GM18517 (cell line): ENCODE results near the gene NDRG3.
"Not testable (repeated sequence)": the region's sequence is repeated elsewhere in the genome, so short reads cannot be mapped to it uniquely, and the experiment has no call there.

Source experiments
- ATAC-seq: cut with Tn5 transposase; IDR thresholded peaks from one replicate; pipeline ENCODE4 v1.9.1; 2021; ENCODE audit warnings: mild to moderate bottlenecking, moderate library complexity; ENCODE audit not compliant: unreplicated experiment

Gene NDRG3

GRCh38 chr20:36700438-36700837, 45.5 kb downstream of the NDRG3 start:
- no peak for ATAC-seq

DNA sequence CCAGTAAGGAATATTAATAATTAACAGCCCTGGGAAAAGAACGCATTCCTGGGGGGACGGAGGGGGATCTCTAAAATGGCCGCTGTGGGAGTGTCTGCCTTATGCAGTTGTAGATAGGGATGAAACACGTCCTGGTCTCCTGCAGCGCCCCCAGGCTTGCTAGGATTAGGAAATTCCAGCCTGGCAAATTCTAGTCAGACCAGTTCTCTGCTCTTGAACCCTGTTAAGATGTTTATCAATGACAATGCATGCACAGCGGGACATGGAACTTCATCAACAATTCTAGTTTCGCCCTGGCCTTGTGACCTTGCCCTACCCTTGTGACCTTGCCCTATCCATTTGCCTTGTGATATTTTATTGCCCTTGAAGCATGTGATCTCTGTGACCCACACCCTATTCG, 50.4 kb downstream of the NDRG3 start:
- ATAC-seq, result not testable (repeated sequence)

DNA sequence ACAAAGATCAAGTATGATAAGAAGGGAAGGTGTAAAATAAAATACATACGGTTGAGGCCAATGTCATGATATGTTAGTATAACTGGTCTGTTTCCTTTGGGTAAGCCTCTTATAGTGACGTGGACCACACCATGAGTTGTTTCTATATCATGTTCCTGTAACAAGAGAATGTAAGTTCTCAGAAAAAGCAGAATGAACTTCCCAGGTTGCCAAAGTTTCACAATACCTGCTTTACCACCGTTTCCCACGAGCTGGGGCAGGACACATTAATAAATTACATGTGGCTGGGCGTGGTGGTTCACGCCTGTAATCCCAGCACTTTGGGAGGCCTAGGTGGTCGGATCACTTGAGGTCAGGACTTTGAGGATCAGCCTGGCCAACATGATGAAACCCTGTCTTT, 57.3 kb downstream of the NDRG3 start:
- ATAC-seq, result no peak

GRCh38 chr20:36687850-36688249, 58.0 kb downstream of the NDRG3 start:
- ATAC-seq, result no peak

DNA sequence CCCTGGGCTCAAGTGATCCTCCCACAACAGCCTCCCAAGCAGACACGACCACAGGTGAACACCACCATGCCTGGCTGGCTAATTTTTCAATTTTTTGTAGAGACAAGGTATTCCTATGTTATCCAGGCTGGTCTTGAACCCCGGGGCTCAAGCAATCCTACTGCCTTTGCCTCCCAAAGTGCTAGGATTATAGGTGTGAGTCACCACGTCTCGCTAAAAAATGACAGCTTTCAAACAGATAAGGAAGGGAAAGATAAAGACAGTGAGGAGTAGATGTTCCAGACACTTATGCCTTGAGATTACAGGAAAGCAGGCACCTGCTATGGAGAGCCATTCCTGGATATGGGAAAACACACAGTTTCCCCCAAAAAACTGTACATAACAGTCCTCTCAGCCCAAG, 58.9 kb downstream of the NDRG3 start:
- ATAC-seq, result no peak

GRCh38 chr20:36686504-36686903, 59.4 kb downstream of the NDRG3 start:
- no peak for ATAC-seq

DNA sequence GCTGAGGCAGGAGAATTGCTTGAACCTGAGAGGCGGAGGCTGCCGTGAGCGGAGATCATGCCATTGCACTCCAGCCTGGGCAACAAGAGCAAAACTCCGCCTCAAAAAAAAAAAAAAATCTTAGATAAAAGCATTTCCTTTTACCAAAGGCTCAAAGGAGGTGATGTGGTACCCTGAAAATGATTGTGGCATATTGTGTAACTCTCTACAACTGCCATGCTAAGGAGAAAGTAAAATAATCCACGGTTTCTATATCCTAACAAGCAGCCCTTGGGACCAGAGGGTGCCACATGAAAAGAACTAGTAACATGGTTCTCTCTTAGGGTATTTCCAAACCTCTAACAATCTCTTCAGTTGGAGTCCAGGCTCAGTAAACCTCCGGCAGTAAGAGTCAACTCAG, 61.1 kb downstream of the NDRG3 start:
- ATAC-seq, result no peak

GRCh38 chr20:36682311-36682710, 63.6 kb downstream of the NDRG3 start:
- ATAC-seq, result no peak

DNA sequence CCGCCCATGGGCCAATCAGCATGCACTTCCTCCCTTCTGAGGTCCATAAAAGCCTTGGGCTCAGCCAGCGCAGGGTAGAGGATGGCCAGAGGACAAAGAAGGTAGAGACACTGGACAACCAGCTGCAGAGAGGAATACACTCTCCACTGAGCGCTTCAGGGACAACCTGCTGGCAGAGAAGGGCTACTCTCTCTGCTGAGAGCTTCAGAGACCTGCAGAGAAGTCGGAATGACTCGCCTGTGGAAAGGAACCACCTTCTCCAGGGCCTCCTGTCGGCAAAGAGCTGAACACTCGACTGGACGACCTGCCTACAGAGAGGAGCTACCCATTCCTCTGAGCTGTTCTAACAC, 68.5 kb downstream of the NDRG3 start:
- ATAC-seq, result no peak

DNA sequence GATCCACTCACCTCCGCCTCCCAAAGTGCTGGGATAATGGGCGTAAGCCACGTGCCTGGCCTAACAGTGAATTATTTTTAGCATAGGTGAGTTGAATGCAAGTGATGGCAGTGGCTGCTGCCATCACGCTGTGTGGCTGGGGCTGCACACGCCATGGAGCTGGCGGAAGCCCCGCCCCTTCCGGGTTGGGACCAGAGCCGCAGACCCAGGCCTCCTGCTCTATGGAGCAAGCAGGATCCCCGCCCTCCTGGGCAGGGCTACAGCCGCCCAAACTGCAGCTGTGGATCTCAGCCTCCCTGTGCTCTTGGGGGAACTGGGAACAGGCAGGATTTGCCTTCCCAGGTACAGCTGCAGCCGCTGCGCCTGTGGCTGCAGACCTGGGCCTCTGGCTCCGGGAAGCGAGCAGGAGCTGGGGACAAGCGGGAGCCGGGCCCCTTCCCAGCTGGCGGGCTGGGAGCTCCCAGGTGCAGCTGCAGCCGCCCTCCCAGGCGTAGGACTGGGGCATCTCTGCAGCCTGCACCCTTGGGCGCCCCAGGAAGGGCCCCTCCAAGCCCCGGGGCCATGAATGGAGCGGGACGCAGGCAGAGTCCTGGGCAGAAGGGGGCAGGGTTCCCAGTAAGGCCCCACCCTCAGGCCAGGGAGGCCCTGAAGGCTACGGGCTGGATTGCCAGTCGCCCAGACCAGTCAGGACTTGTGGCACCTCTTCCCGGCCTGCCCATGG, 69.0 kb downstream of the NDRG3 start:
- no peak for ATAC-seq

DNA sequence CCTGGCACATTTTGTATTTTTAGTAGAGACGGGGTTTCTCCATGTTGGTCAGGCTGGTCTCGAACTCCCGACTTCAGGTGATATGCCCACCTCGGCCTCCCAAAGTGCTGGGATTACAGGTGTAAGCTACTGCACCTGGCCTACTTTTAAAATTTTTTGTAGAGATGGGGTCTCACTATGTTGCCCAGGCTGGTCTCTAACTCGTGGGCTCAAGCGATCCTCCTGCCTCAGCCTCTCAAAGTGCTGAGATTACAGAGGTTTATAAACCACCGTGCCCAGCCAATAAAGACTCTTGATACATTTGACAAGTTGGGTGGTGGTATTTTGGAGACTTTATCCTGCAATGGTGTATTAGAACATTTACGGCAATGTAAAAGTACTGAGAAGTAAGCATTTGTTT, 70.3 kb downstream of the NDRG3 start:
- ATAC-seq, result not testable (repeated sequence)

- no peak for ATAC-seq
These were observed 72.9 kb downstream of the NDRG3 start for GRCh38 chr20:36672991-36673390.

- ATAC-seq, result no peak
These were observed 75.1 kb downstream of the NDRG3 start for GRCh38 chr20:36670665-36671357.

- ATAC-seq, result no peak
These were observed 79.6 kb downstream of the NDRG3 start for GRCh38 chr20:36666181-36666740.

DNA sequence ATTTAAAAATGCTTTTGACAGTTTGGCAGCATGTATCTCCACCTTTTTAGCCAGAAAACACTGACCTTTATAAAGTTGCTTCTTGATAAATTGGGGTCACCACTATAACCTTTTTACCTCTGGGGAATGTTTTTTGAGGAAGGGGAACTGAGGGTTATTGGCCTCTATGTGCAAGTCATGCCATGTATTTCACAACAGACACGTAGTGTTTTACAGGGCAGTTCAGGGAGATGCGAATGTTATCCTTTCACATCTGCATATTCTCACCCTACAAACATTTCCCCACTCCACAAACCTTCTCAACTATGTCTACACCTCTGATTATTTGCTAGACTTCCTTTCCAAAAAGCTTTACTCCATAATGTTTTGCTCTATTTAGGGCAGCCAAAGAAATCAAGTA, 82.9 kb downstream of the NDRG3 start:
- ATAC-seq, result no peak

GRCh38 chr20:36658300-36658699, 87.6 kb downstream of the NDRG3 start:
- ATAC-seq, result no peak

GRCh38 chr20:36656733-36657132, 89.2 kb downstream of the NDRG3 start:
- no peak for ATAC-seq

DNA sequence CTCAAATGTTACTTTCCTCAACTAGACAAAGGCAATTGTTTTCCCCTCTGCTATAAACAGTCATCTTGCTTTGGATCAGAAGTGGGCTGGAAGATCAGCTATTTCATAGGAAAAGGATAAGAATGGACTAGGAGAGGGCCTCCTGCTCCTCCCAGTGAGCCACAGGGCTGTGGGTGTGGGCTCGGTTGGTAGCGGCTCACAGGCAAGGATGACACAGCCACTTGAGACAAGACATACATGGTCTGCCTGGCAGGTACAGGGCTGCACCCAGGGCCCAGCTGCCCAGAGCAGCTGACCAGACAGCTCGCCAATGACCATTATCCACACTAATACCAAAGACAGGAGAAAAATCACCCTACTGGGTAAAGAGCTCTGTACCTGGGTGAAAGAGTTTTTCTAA, 90.9 kb downstream of the NDRG3 start:
- ATAC-seq, result no peak

DNA sequence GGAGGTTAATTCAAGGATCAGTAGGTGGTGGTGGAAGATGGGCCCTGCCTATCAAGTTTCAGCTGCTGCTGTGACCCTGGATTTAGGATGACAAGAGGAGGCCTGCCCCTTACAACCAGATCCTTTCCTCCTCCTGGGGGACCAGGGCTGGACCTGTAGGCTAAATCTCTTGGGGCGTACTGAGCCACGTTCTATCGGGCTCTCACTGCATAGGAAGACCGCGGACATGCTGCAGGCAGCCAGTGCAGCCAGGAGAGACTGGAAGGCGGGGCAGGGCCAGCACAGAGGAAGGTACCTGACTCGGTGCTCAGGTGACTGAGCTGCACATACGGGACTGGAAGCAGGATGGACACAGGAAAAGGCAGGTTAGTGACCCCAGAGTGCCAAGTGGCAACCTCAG, 91.4 kb downstream of the NDRG3 start:
- no peak for ATAC-seq

DNA sequence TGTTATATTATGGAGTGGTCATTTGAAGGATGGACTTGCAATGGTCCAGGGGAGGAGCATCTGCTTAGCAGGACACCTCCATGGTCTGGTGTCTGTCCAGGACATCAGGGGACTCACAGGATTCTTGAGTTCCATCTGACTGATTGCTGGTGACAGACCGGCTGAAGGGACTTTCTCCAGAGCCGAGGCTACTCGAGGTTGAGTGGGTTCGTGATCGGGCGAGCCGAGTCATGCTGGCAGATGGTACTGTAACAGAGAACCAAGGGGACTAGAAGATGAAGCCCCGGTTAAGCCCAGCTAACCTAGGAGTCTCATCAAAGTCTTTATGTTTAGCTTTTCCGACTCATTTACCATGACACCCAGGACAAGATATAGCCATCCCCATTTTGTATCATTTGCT, 92.4 kb downstream of the NDRG3 start:
- ATAC-seq, result no peak

DNA sequence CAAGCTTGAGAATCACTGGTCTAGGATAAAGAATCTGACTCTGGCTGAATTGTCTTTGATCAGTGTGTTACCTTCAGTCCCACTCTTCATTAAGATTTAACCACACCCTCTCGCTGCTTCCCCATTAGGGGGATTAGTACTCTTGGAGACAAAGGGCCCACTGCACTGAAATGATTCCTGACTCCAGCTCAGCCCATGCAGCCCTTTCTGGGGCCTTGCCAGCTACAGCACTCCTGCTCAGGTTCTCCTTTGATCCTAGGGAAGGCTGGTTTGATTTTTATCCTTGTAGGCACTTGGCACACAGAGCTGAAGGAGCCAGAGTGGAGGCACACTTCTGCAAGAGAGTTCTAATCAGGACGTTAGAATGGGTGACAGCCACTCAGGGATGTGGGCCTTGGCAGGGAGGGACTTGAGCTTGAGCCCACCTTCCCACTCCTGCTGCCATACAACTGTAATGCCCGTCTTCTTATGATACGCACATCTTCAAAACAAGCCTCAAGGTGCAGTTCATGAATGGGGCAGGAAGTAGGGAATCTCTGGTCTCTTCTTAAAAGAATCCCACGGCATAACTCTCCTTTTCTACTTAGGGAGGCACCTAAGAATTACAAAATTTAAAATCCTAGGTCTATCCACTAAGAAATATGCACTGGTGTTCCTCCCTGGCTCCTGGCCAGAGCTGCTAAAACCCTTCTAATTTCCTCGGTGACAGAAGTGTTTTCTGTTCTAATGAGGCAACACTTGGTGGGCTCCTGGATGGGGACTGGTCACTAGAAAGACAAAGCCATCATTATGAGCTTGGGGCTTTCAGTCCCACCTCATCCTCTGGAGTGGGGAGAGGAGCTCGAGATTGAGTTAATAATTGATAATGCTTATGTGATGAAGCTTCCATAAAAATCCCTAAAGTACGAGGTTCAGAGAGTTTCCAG, 98.4 kb downstream of the NDRG3 start:
- no peak for ATAC-seq
